SKM-1 (cell line): ENCODE measurements around the gene INKA2.

Source experiments
- DNase-seq: peaks from one replicate; lab custom pipeline; 2025; ENCODE audit not compliant: unreplicated experiment; lab: John Stamatoyannopoulos, UW

Gene INKA2

GRCh38 chr1:111739194-111739924, at the start of gene INKA2:
TSS of gene INKA2 (minus strand) at chr1:111739395. CDS start at chr1:111739242, 153 bp downstream.
- peak; percentile 79 for DNase-seq

DNA sequence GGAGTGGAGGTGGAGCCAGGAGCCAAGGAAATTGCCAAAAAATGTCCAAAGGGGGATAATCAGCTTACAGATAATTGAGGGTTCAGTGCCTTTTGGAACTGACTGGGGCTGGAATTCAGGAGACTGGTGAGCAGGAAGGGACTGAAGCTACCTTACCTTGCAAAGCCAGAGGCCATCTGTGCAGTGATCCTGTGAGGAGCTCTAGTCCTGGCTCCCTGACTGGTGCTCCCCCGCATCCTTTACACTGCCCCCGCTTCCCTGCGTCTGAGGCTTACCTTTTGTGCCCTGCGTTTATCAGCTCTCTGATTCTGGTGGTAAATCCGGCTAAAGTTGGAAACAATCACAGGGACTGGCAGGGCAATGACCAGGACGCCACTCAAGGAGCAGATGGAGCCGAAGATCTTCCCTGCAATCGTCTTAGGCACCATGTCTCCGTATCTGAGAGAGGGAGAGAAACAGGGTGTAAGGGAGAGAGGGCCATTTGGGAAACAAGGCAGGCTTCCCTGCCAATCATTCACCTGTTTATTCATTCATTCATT, 47.5 kb upstream of the INKA2 start:
- DNase-seq: no peak

- DNase-seq: no peak
Measured at GRCh38 chr1:111784273-111784901, 45.2 kb upstream of the INKA2 start.

DNA sequence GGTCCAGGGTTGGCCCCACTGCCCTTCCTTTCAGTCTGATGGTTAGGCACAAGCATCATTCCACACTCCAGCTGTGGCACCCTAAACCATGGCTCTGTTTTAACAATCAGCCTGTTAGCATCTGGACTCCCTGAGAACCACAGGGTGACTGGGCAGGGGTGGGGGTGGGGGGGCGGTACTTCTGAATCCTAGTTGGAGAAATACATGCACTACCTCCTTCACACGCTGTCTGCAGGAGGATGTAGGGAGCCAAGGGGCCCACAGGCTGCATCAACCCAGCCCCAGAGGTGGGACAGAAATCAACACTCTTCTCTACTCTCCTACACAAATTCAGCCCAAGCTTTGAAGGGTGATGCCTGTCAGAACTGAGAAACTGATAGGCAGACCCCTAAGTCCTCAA, 40.4 kb upstream of the INKA2 start:
- DNase-seq: no peak

- DNase-seq: no peak
Measured at GRCh38 chr1:111778541-111779051, 39.4 kb upstream of the INKA2 start.

GRCh38 chr1:111778066-111778465, 38.9 kb upstream of the INKA2 start:
- no peak for DNase-seq

DNA sequence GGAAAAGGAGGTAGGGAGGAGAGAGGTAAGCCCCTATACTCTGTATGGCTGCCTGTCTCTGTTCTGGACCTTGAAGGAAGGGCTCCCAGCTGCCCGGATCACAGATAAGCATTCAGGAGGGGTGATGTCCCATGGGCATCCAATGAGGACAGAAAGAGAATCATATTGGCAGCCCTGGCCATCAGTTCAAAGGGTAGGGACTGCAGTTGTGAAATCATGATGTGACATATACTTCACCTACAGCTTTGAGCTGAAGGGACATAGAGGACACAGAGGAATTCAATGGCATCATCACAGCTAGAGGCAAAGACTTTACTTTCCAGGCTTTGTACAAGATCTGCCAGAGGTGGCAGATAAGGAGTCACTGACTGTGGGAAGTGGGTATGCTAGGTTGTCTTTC, 38.1 kb upstream of the INKA2 start:
- DNase-seq: no peak

DNA sequence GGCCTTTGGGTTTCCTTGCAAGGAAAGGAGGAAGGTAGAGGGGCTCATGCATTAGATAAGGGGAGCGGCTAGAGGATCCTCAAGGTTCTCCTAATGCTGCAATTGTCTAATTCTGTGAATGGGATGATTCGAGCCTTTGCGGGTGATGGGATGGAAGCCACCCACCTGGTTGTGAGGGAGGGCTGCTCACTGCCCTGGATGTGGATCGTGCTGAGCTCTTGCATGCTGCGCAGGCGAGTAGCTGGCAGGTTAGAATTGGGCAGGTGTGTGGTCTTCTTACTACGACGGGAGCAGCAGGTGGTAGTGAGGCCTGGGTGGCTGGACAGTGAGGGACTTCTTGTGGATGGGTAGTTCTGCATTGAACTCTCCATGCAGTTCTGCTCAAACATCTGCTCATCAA, 37.7 kb upstream of the INKA2 start:
- no peak for DNase-seq

DNA sequence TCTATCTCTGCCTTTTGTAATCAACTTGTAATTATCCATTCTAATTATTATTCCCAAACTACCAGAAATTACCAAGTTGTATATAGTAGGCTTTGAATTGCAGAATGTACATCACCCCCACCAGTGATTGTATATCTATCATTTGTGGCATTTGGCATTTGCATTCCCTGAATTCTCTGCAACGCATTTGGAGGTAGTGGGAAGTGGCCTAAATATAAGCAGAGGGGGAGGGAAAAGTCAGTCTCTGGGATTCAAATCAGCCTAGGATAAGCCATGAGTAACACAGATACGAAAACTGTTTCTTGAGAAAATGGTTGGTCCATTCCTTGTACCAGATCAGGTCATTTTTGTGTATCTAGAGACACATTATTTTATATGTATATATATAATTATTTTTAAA, 37.2 kb upstream of the INKA2 start:
- DNase-seq: no peak

DNA sequence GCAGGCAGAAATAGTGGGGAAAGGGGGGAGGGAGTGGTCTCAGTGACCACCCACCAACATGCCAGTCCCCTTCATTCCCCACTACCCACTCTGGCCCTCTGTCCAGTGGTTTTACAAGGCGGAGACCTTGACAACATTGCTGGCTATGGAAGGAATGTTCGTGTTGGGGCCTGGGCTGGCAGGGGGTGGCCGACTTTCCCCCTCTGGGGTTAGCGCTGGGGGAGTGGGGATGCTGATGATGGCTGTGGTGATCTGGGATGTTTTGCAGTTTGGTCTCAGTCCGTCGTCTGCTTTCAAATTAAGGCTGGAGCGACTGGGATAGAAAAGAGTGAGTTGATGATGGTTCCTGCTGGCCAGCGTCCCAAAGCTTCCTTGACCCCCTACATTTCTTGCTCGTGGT, 36.8 kb upstream of the INKA2 start:
- no peak for DNase-seq

DNA sequence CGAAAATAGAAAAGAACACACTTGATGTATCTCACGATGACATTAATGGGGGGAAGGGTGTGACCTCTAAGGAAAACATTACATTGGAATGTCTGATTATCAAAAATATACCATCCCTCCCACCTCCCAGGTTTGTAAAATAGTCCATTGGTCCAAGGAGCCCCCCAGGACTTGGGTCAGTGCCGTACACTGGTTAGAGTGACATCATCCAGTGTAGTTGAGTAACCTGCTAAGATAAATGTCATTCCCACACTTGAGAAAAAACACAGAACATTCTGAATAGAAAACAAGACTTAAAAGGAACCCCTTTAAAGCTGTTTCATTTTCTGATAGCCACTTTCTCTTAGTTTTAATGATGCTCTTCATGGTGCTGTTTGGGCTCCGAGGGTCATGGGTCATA, 31.7 kb upstream of the INKA2 start:
- DNase-seq: no peak

DNA sequence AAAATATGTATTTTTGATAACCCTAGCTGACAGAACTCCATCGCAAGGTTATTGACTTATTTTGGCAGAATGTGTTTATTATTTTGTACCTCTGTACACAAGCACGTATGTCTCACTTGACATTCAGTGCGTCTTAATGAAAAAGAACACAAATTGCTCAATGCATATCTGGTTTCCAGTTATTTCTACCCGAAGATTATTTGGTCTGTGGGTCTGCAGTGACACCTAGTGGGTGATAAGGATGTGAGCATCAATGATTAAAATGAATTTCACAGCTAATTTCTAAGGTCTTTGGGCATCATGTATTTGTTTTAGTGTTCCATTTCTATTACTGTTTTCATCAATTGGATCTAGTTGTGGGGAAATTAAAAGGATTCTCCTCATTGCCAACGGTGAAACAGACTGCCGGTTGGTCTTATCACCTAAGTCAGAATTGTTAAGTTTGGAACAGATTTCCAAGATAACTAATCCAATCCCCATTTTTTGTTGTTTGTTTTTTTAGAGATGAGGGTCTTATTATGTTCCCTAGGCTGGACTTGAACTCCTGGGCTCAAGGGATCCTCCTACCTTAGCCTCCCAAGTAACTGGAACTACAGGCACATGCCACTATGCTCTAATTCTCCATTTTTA, 30.4 kb upstream of the INKA2 start:
- DNase-seq: peak; percentile 35

GRCh38 chr1:111768625-111769024, 29.4 kb upstream of the INKA2 start:
- no peak for DNase-seq

- DNase-seq: no peak
Measured at GRCh38 chr1:111768023-111768422, 28.8 kb upstream of the INKA2 start.

GRCh38 chr1:111762332-111762731, 23.1 kb upstream of the INKA2 start:
- DNase-seq: no peak

DNA sequence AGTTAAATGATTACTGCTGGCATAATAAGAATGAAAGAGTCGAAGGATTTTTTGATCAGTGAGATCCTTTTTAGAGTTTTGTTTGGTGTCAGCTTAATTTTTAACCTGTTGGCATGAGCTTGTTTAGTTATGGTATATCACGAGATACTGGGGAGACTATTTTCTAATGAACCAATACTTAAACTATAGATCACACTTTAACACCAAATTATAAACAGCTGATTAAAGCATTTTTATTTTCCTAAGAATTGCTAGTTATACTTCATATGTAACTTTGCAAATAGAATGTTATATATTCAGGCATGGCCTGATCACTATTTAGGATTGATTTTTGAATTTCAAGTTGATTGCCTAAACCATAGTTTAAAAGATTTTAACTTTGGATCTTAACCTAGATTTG, 22.5 kb upstream of the INKA2 start:
- no peak for DNase-seq

GRCh38 chr1:111758373-111758772, 19.2 kb upstream of the INKA2 start:
- no peak for DNase-seq

GRCh38 chr1:111756124-111756513, 16.9 kb upstream of the INKA2 start:
- no peak for DNase-seq

DNA sequence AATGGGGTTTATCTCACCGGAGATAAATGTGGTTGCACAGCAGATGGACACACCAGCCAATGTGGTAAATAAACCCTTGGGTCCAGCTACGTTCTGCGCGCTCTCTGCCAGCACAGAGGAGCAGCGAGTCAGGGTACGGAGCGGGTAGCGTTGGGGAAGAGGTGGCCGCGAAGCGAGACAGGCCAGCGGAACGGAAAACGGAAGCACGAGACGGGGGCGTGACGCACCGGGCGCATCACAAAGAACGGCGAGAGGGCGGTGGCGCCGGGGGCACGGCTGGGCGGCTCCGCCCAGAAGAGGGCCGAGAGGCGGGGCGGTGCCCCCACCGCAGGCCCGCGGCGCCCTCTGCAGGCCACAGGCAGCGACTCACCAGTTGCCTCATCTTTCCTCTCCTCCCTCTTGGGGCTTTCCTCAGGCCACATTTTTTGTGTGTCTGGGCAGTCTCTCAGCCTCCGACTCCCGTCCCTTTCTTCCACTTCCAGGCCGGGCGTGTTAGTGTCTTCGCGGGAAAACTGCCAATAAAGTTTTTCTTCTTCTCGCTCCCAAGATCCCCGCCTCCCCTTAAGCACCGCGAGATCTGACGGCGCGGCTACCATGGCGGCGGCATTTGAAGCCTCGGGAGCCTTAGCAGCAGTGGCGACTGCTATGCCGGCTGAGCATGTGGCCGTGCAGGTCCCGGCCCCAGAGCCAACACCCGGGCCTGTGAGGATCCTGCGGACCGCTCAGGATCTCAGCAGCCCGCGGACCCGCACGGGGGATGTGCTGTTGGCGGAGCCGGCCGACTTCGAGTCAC, 16.3 kb upstream of the INKA2 start, which contains the start of gene DDX20:
Gene DDX20, plus strand, starts transcription at position 571 of the 793 bp plus-strand sequence. Its CDS starts 24 bp downstream, at position 595.
- DNase-seq: peak; percentile 89

DNA sequence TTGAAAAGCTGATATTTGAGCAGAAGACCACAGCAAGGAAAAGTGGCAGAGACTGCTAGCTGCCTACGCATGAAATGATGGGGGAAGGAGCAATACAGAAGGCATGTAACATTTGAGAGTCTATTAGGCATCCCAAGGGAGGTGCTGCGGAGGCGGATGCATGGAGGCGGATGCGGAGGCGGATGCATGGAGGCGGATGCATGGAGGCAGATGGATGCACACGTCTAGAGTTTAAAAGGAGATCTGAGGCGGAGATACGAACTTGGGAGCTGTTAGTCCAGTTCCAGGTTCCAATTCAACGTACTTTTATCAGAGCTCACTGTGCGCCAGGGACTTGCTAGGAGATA, 15.8 kb upstream of the INKA2 start:
- no peak for DNase-seq
